ENCODE measurements around the gene TRAPPC3.
A peak's percentile ranks its signal among the peaks of the same experiment; 100 is the strongest.

TRAPPC3 gene

DNA sequence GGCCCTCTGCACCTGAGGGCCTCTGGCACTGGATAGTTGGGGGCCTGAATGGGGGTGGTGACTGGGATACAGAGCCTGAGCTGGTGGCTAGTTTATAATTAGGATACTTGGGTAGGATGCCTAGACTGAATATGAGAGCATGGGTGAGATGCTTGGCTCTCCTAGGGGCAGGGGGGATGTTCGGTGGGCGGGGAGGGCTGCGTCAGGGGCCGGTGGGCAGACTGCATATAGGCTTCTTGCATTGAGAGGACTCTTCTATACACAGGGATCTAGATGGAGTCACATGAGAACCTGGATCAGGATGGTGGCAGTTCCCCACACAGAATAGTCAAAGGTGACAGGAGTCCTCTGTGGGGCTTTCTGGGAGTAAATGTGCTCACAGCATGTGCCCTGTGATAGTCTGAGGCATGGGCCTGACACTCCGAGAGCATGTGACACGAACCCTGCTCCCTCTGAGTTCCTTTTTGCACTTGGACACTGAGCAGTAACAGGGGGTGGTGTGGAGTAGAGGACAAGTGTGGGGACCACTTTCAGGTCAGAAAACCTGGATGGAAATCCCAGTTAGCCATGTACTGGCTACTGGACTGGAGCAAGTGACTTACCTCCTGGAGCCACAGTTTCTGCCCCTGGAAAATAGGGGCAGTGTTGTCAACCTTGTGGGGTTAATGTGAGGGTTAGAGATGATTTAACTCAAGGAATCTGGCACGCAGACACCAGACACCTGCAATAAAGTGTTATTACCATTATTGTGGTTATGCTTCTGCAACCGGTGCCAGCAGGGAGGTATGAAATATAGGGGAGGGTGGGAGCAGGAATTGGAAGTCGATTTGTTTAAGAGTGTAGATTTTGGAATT, 8.9 kb upstream of the TRAPPC3 start:
- Histone ChIP-seq H3K9me2 (replicated peaks; ENCODE audit: low read depth, low read length) (no peaks in the 10 kb centered on the region), H3F3A (ENCODE audit: low read depth) (no peaks in the 10 kb centered on the region), H3K4me1 (ENCODE audit: insufficient read depth, low read length, poor library complexity, severe bottlenecking) (peaks cover 50% of the 10 kb centered on the region), H3K9me3 (ENCODE audit: insufficient read depth, low read depth, low read length) (no peaks in the 10 kb centered on the region), H3K4me2 (ENCODE audit: low read depth, low read length, poor library complexity, severe bottlenecking) (peak overlapping the region; percentile 87), H2AFZ (ENCODE audit: low read length) (no peak overlapping the region), H3K4me3 (ENCODE audit: low read length, poor library complexity, severe bottlenecking) (peak overlapping the region; percentile 88), H3K36me3 (ENCODE audit: insufficient read depth, low read length) (no peaks in the 10 kb centered on the region; the same call in 1 of the 2 replicates), H3K27me3 (ENCODE audit: insufficient read depth, low read length, poor library complexity, severe bottlenecking) (peaks cover 4% of the 10 kb centered on the region), H3K79me2 (ENCODE audit: insufficient read depth, low read length) (peaks cover 80% of the 10 kb centered on the region), H3K9ac (ENCODE audit: low read depth, low read length, poor library complexity, severe bottlenecking) (peak overlapping the region; percentile 90), H4K20me1 (ENCODE audit: insufficient read depth, low read length, poor library complexity, severe bottlenecking) (peaks cover 55% of the 10 kb centered on the region)
- TF ChIP-seq, protein P1, sequence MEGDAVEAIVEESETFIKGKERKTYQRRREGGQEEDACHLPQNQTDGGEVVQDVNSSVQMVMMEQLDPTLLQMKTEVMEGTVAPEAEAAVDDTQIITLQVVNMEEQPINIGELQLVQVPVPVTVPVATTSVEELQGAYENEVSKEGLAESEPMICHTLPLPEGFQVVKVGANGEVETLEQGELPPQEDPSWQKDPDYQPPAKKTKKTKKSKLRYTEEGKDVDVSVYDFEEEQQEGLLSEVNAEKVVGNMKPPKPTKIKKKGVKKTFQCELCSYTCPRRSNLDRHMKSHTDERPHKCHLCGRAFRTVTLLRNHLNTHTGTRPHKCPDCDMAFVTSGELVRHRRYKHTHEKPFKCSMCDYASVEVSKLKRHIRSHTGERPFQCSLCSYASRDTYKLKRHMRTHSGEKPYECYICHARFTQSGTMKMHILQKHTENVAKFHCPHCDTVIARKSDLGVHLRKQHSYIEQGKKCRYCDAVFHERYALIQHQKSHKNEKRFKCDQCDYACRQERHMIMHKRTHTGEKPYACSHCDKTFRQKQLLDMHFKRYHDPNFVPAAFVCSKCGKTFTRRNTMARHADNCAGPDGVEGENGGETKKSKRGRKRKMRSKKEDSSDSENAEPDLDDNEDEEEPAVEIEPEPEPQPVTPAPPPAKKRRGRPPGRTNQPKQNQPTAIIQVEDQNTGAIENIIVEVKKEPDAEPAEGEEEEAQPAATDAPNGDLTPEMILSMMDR (conservative IDR thresholded peaks at IDR 0.05; ENCODE audit: low read length) = no peak
- TF ChIP-seq EZH2phosphoT487 (IDR thresholded peaks at IDR 0.05; ENCODE audit: borderline replicate concordance) = no peak

DNA sequence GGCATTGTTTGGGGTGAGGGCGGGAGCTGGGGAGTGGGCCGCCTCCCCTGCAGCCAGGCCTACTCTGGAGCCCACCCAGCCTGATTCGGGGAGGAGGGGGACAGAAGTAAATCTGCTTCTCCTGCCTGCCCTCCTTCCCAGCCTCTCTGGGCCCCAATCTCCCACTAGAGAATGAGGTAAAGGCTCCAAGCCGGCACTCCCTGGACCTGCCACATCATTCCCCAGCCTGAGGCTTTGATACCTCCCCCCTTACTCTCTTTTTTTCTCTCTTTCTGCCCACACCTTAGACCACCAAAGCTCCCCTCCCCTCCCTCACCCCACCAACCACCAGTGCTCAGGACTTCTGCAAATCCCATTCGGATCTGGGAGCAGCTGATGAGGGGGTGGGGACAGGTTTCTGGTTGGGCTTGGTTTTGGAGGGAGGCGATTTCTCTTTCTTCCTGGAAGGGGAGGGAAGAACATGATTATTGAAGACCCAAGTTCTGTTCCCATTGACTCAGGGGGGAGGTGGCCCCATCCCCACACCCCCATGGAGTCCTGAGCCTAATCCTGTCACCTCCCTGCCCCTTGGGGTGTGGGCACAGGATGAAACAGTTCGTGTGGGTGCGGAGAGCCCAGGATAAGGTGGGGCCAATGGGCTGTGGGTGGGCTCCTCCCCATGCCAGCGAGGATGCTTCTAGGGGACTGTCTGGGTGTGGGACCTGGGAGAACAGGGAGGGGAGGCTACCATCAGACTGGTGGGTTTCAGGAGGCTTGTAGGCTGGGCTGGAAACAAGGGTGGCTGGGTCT, 8.0 kb upstream of the TRAPPC3 start:
- Histone ChIP-seq H3K4me2 (ENCODE audit: low read depth, low read length, poor library complexity, severe bottlenecking) (peak overlapping the region; percentile 87), H3K36me3 (ENCODE audit: insufficient read depth, low read length) (no peaks in the 10 kb centered on the region; the same call in 1 of the 2 replicates), H3K9ac (ENCODE audit: low read depth, low read length, poor library complexity, severe bottlenecking) (peak overlapping the region; percentile 90), H3K79me2 (ENCODE audit: insufficient read depth, low read length) (peaks cover 71% of the 10 kb centered on the region), H3K9me2 (replicated peaks; ENCODE audit: low read depth, low read length) (no peaks in the 10 kb centered on the region), H3K27me3 (ENCODE audit: insufficient read depth, low read length, poor library complexity, severe bottlenecking) (peaks cover 4% of the 10 kb centered on the region), H4K20me1 (ENCODE audit: insufficient read depth, low read length, poor library complexity, severe bottlenecking) (peaks cover 46% of the 10 kb centered on the region), H3K4me1 (ENCODE audit: insufficient read depth, low read length, poor library complexity, severe bottlenecking) (peaks cover 50% of the 10 kb centered on the region), H3F3A (ENCODE audit: low read depth) (no peaks in the 10 kb centered on the region), H2AFZ (ENCODE audit: low read length) (peak overlapping the region; percentile 83; the same call in 1 of the 2 replicates), H3K4me3 (ENCODE audit: low read length, poor library complexity, severe bottlenecking) (peak overlapping the region; percentile 88), H3K9me3 (ENCODE audit: insufficient read depth, low read depth, low read length) (no peaks in the 10 kb centered on the region)
- no peak for TF ChIP-seq EZH2phosphoT487 (IDR thresholded peaks at IDR 0.05; ENCODE audit: borderline replicate concordance)
- TF ChIP-seq, protein P1 (conservative IDR thresholded peaks at IDR 0.05; ENCODE audit: low read length) = no peak

DNA sequence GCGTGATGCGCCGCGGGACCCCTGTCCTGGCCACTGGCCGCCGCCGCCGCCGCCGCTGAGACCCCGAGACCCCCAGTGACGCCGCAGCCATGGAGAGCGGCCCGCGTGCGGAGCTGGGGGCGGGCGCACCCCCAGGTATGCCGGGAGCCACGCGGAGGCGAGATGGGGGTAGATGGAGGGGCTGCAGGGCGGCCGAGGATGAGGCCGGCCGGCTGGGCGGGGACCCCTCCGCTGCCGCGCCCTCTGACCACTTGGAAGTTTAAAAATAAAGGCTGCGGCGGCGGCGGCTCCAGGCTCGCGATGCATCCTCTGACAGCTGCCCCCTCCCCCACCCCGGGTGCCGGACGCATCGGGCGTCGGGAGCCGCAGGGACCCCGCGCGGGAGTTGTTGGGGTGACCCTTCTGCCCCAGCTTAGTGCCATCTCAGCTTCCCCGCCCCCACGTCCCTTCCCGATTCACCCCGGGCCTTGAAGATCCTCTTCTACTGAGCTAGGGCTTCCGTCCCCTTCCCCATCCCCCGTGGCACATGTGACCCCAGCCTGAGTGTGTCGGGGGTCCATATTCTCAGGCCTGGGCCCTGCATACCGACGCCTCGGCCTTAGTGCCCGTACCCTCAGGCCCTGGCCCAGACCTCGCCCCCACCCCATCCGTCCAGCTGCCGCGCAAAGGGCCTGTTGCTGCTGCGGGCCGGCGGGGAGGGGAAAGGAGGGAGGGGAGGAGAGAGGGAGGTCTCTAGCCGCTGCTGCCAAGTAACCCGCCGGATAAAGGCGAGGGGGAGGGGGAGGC, 7.2 kb upstream of the TRAPPC3 start:
- peak overlapping the region; percentile 87 for H3K4me2 ChIP-seq (ENCODE audit: low read depth, low read length, poor library complexity, severe bottlenecking)
- no peaks in the 10 kb centered on the region for H3K9me3 ChIP-seq (ENCODE audit: insufficient read depth, low read depth, low read length)
- peaks cover 4% of the 10 kb centered on the region for H3K27me3 ChIP-seq (ENCODE audit: insufficient read depth, low read length, poor library complexity, severe bottlenecking)

More for the DNA sequence above, 7.2 kb upstream of the TRAPPC3 start:
- peak overlapping the region; percentile 88 for H3K4me3 ChIP-seq (ENCODE audit: low read length, poor library complexity, severe bottlenecking)
- peaks cover 63% of the 10 kb centered on the region for H3K79me2 ChIP-seq (ENCODE audit: insufficient read depth, low read length)
- TF ChIP-seq EZH2phosphoT487 (IDR thresholded peaks at IDR 0.05; ENCODE audit: borderline replicate concordance) = no peak
- TF ChIP-seq, protein P1 (conservative IDR thresholded peaks at IDR 0.05; ENCODE audit: low read length) = no peak
- peak overlapping the region; percentile 90 for H3K9ac ChIP-seq (ENCODE audit: low read depth, low read length, poor library complexity, severe bottlenecking)
- peaks cover 2% of the 10 kb centered on the region; the same call in 1 of the 2 replicates for H3F3A ChIP-seq (ENCODE audit: low read depth)
- H4K20me1 ChIP-seq (ENCODE audit: insufficient read depth, low read length, poor library complexity, severe bottlenecking) = peaks cover 38% of the 10 kb centered on the region
- H3K36me3 ChIP-seq (ENCODE audit: insufficient read depth, low read length) = no peaks in the 10 kb centered on the region
- peaks cover 51% of the 10 kb centered on the region for H3K4me1 ChIP-seq (ENCODE audit: insufficient read depth, low read length, poor library complexity, severe bottlenecking)
- peak overlapping the region; percentile 83 for H2AFZ ChIP-seq (ENCODE audit: low read length)
- H3K9me2 ChIP-seq (replicated peaks; ENCODE audit: low read depth, low read length) = no peaks in the 10 kb centered on the region

All from Loucy (cell line).